ENCODE results near the gene KRTAP4-7.
"Not testable (repeated sequence)": the region's sequence is repeated elsewhere in the genome, so short reads cannot be mapped to it uniquely, and the experiment has no call there.

Gene KRTAP4-7

GRCh38 chr17:41084100-41084856, at the start of gene KRTAP4-7:
Gene KRTAP4-7 (plus strand): TSS chr17:41084150. CDS start chr17:41084207, 57 bp downstream.
- in situ Hi-C loops (cut with HindIII; ENCODE audit: low pct_ligation_motif_present, low pct_unique_long_range_greater_than_20kb, low sequenced_read_pairs); DNase-seq: not testable (repeated sequence)

DNA sequence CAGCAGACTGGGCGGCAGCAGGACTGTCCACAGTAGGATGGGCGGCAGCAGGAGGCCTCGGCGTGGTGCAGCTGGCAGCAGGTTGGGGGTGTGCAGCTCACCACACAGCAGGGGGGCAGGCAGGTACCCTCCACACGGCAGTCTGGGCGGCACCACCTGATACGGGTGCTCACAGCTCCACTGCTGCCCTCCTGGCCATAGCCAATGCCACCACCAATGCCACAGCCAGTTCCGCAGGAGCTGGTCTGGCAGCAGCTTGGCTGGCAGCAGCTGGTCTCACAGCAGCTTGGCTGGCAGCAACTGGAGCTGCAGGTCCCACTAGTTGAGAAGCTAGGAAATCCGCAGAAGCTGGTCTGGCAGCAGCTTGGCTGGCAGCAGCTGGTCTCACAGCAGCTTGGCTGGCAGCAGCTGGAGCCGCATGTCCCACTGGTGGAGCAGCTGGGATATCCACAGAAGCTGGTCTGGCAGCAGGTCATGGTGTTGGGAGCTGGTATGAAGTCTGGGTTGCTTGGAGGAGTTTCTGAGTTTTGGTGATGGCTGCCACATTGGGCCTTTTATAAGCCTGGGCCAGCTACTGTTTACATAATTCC, 49.5 kb upstream of the KRTAP4-7 start, which contains the start of gene KRTAP1-3:
Gene KRTAP1-3, minus strand, starts transcription at position 529 of the 590 bp plus-strand sequence. Its CDS starts 53 bp downstream, at position 476.
- DNase-seq; in situ Hi-C loops (cut with HindIII; ENCODE audit: low pct_ligation_motif_present, low pct_unique_long_range_greater_than_20kb, low sequenced_read_pairs): not testable (repeated sequence)

- DNase-seq: no peak
- in situ Hi-C loops (cut with HindIII; ENCODE audit: low pct_ligation_motif_present, low pct_unique_long_range_greater_than_20kb, low sequenced_read_pairs): no loop called here
Observed at GRCh38 chr17:41037853-41038350, 46.0 kb upstream of the KRTAP4-7 start.

GRCh38 chr17:41040783-41041571, 43.0 kb upstream of the KRTAP4-7 start, which contains the start of gene KRTAP1-1:
Gene KRTAP1-1 (minus strand): TSS chr17:41041450. CDS start chr17:41041397, 53 bp downstream.
- DNase-seq; in situ Hi-C loops (cut with HindIII; ENCODE audit: low pct_ligation_motif_present, low pct_unique_long_range_greater_than_20kb, low sequenced_read_pairs): not testable (repeated sequence)

DNA sequence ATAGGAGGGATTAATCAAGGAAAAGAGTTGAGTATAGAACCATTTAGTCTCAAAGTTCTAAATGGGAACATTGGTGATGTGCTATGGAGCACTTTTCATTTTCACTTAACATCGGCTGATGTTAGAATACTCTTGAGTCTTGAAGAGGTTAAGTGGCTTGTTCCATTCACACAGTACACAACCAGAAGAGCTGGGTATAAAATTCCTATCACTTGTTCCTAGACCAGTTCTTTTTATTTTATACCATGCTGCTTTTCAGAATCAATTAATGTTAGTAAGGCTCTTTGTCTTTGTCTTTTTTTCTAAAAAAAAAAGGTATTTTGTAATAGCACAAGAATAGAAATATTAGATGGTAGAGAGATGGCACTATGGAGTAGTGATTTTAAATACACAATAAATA, 41.0 kb upstream of the KRTAP4-7 start:
- no peak for DNase-seq
- in situ Hi-C loops (cut with HindIII; ENCODE audit: low pct_ligation_motif_present, low pct_unique_long_range_greater_than_20kb, low sequenced_read_pairs): no loop called here

- in situ Hi-C loops (cut with HindIII; ENCODE audit: low pct_ligation_motif_present, low pct_unique_long_range_greater_than_20kb, low sequenced_read_pairs); DNase-seq: not testable (repeated sequence)
Observed at GRCh38 chr17:41046735-41047465, 37.0 kb upstream of the KRTAP4-7 start, which contains the start of gene KRTAP2-1. Gene KRTAP2-1 (minus strand): TSS chr17:41047316. CDS start chr17:41047267, 49 bp downstream.

- in situ Hi-C loops (cut with HindIII; ENCODE audit: low pct_ligation_motif_present, low pct_unique_long_range_greater_than_20kb, low sequenced_read_pairs): no loop called here
- no peak for DNase-seq
Observed at GRCh38 chr17:41048441-41048840, 35.5 kb upstream of the KRTAP4-7 start.

DNA sequence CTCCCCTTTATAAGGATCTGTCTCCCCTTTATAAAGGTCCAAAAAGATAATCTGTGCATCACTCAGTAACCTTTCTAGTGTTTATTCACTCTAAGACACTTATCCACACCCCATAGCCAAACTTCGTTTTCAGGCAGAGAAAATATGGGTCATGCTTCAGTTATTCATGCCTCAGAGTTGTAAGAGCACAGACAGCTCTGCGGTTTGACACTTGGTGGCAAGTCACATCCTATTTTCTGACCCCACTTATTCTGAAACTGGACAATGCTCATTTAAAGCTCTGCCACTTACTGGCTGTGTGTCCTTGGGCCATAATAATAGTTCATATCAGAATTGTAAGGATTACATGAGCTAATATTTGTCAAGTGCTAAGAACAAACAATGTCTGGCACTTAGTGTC, 34.8 kb upstream of the KRTAP4-7 start:
- in situ Hi-C loops (cut with HindIII; ENCODE audit: low pct_ligation_motif_present, low pct_unique_long_range_greater_than_20kb, low sequenced_read_pairs): no loop called here
- DNase-seq: no peak

GRCh38 chr17:41052566-41052965, 31.4 kb upstream of the KRTAP4-7 start:
- no peak for DNase-seq
- in situ Hi-C loops (cut with HindIII; ENCODE audit: low pct_ligation_motif_present, low pct_unique_long_range_greater_than_20kb, low sequenced_read_pairs): no loop called here

GRCh38 chr17:41054025-41054424, 29.9 kb upstream of the KRTAP4-7 start:
- no peak for DNase-seq
- in situ Hi-C loops (cut with HindIII; ENCODE audit: low pct_ligation_motif_present, low pct_unique_long_range_greater_than_20kb, low sequenced_read_pairs): no loop called here

DNA sequence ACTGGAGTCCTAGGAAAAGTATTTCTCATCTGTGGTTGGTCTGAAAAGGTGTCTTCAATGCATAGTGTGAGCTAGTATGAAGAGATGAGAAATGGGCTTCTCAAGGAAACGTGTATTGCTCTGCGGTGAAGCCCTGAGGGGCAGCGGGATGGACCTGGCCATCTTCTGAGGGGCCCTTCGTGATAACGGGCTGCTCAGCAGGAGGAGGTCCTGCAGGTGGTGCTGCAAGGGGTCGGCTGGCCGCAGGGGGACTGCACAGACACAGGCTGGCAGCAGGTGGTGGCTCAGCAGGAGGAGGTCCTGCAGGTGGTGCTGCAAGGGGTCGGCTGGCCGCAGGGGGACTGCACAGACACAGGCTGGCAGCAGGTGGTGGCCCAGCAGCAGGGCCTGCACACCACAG, 29.4 kb upstream of the KRTAP4-7 start:
- in situ Hi-C loops (cut with HindIII; ENCODE audit: low pct_ligation_motif_present, low pct_unique_long_range_greater_than_20kb, low sequenced_read_pairs); DNase-seq: not testable (repeated sequence)

- DNase-seq; in situ Hi-C loops (cut with HindIII; ENCODE audit: low pct_ligation_motif_present, low pct_unique_long_range_greater_than_20kb, low sequenced_read_pairs): not testable (repeated sequence)
Observed at GRCh38 chr17:41055130-41055529, 28.8 kb upstream of the KRTAP4-7 start, which contains the start of gene KRTAP2-2. Gene KRTAP2-2 (minus strand): TSS chr17:41055230. CDS start chr17:41055211, 19 bp downstream.

GRCh38 chr17:41057547-41057946, 26.4 kb upstream of the KRTAP4-7 start:
- DNase-seq: no peak
- in situ Hi-C loops (cut with HindIII; ENCODE audit: low pct_ligation_motif_present, low pct_unique_long_range_greater_than_20kb, low sequenced_read_pairs): no loop called here

DNA sequence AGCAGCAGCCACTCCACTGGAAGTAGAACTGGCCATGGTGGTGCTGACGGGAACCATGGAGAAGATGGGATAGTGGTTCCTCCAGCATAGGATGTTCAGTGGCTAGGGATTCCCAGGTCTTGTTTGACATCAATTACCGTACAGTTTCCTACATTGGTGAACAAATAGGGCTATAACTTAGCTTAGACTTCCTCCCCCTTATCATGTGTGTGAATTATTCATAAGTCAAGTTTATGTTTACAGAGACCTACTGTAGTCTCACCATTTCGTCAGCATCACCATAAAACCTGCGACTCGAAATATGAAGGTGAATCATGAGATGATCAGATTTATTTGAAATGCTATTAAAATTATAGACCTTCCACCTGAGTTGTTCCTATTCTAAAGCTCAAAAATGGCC, 25.2 kb upstream of the KRTAP4-7 start:
- DNase-seq: no peak
- in situ Hi-C loops (cut with HindIII; ENCODE audit: low pct_ligation_motif_present, low pct_unique_long_range_greater_than_20kb, low sequenced_read_pairs): no loop called here

- in situ Hi-C loops (cut with HindIII; ENCODE audit: low pct_ligation_motif_present, low pct_unique_long_range_greater_than_20kb, low sequenced_read_pairs): not testable (repeated sequence)
- peak; percentile 53 for DNase-seq
Observed at GRCh38 chr17:41059276-41060051, 24.5 kb upstream of the KRTAP4-7 start.

GRCh38 chr17:41060052-41060604, 23.8 kb upstream of the KRTAP4-7 start, which contains the start of gene KRTAP2-3:
Gene KRTAP2-3 (minus strand): TSS chr17:41060114. CDS start chr17:41060050, 64 bp downstream.
- DNase-seq: peak; percentile 98
- in situ Hi-C loops (cut with HindIII; ENCODE audit: low pct_ligation_motif_present, low pct_unique_long_range_greater_than_20kb, low sequenced_read_pairs): no loop called here

DNA sequence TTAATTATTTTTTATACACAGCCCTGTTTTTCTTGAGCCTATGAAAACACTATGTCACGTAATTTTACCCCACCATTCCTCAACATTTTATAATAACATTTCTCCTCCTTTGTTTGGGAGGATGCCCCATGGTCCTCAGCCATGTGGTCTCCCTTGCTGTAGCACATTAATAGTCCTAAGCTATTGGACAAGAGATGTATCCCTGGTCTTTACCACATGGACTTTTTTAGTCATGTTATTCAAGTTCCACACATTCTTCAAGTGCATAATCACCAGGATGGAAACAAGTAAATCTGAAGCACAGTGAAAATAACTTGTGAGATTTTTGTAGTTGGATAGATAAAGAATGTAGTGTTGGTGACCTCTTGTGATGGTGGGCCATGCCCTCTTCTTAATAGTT, 22.0 kb upstream of the KRTAP4-7 start:
- peak; percentile 92 for DNase-seq
- in situ Hi-C loops (cut with HindIII; ENCODE audit: low pct_ligation_motif_present, low pct_unique_long_range_greater_than_20kb, low sequenced_read_pairs): no loop called here
